HEK293T (cell line): ENCODE measurements around the gene CCDC38.
"Not testable (repeated sequence)": the region's sequence is repeated elsewhere in the genome, so short reads cannot be mapped to it uniquely, and the experiment has no call there.

ENCODE experiments used
- CTCF ChIA-PET: fragments of 350-600 bp; formaldehyde crosslinking; extraction: SDS; loops from one replicate; lab custom pipeline; 2021; ENCODE audit warnings: antibody characterized with exemption, inconsistent platforms; lab: Yijun Ruan, JAX
- POLR2A ChIA-PET: fragments of 350-600 bp; formaldehyde crosslinking; extraction: SDS; loops from one replicate; lab custom pipeline; 2020; ENCODE audit warnings: antibody characterized with exemption, inconsistent platforms; lab: Yijun Ruan, JAX
- DNase-seq: peaks from one replicate; pipeline ENCODE4 v3.0.0; 2012; ENCODE audit warnings: mixed read lengths; ENCODE audit errors: extremely low spot score
- ARNT ChIP-seq: fragments of 450-650 bp; IDR thresholded peaks from 2 replicates; pipeline ENCODE4 v1.6.1; 2017; ENCODE audit warnings: mild to moderate bottlenecking
- BHLHE40 ChIP-seq: fragments of 450-650 bp; IDR thresholded peaks from 2 replicates; pipeline ENCODE4 v1.6.1; 2016; ENCODE audit warnings: mild to moderate bottlenecking, moderate library complexity, borderline replicate concordance
- CTBP1 ChIP-seq: fragments of 450-650 bp; IDR thresholded peaks from 2 replicates; pipeline ENCODE4 v1.6.1; 2016; ENCODE audit warnings: borderline replicate concordance
- ELF4 ChIP-seq: fragments of 450-650 bp; IDR thresholded peaks from 2 replicates; pipeline ENCODE4 v1.6.1; 2017; ENCODE audit warnings: antibody characterized with exemption
- FOXA1 ChIP-seq: fragments of 450-650 bp; IDR thresholded peaks from 2 replicates; pipeline ENCODE4 v1.6.1; 2016; ENCODE audit warnings: mild to moderate bottlenecking
- FOXK2 ChIP-seq: fragments of 450-650 bp; IDR thresholded peaks from 2 replicates; pipeline ENCODE4 v1.6.1; 2016; ENCODE audit warnings: mild to moderate bottlenecking
- FOXM1 ChIP-seq: fragments of 450-650 bp; IDR thresholded peaks from 2 replicates; pipeline ENCODE4 v1.6.1; 2017; ENCODE audit warnings: mild to moderate bottlenecking, borderline replicate concordance
- HDGF ChIP-seq: fragments of 450-650 bp; IDR thresholded peaks from 2 replicates; pipeline ENCODE4 v1.6.1; 2017; ENCODE audit warnings: antibody characterized with exemption, borderline replicate concordance
- L3MBTL2 ChIP-seq: fragments of 450-650 bp; conservative IDR thresholded peaks from 2 replicates; pipeline ENCODE4 v1.6.1; 2016; ENCODE audit warnings: mild to moderate bottlenecking
- LEF1 ChIP-seq: fragments of 450-650 bp; IDR thresholded peaks from 2 replicates; pipeline ENCODE4 v1.6.1; 2017; ENCODE audit warnings: mild to moderate bottlenecking, borderline replicate concordance
- NFRKB ChIP-seq: fragments of 450-650 bp; IDR thresholded peaks from 2 replicates; pipeline ENCODE4 v1.6.1; 2016; ENCODE audit warnings: mild to moderate bottlenecking, moderate library complexity
- SP1 ChIP-seq: fragments of 450-650 bp; IDR thresholded peaks from 2 replicates; pipeline ENCODE4 v1.6.1; 2017
- SUZ12 ChIP-seq: fragments of 450-650 bp; IDR thresholded peaks from 2 replicates; pipeline ENCODE4 v1.6.1; 2016; ENCODE audit warnings: mild to moderate bottlenecking
- TARDBP ChIP-seq: fragments of 450-650 bp; IDR thresholded peaks from 2 replicates; pipeline ENCODE4 v1.6.1; 2016
- ZNF384 ChIP-seq: fragments of 450-650 bp; IDR thresholded peaks from 2 replicates; pipeline ENCODE4 v1.6.1; 2016
- TF ChIP-seq, protein P1 (sequence below): fragments of 450-650 bp; IDR thresholded peaks from 2 replicates; pipeline ENCODE4 v1.6.1; 2016

CCDC38 gene

DNA sequence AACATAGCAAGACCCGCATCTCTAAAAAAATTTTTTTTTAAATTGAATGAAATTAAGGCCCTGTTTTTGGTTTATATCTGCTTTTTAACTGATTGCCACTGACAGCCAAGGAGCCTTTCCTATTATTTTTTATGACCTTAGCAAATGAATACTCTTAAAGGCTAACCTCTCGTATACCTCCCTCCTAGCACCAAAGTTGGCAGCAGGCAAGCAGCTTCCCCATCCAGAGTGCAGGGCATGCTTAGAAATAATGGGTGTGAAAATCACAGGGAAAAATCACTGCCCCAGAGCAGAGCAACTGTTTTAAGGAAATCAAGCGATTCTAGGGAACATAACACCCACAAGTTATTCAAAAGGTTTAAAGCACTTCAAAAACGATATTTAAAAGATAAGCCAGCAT is 33.1 kb upstream of the CCDC38 start:
- POLR2A ChIA-PET = no interaction called here
- CTCF ChIA-PET = interaction anchor here (1.0 kb wide), 1 partner anchor 23 kb away, joined by 5 read pairs; no protein-coding TSS in a partner anchor
- DNase-seq = no peak
- no peak for TF ChIP-seq TARDBP
- no peak for TF ChIP-seq ARNT
- no peak for TF ChIP-seq HDGF
- TF ChIP-seq, protein P1, sequence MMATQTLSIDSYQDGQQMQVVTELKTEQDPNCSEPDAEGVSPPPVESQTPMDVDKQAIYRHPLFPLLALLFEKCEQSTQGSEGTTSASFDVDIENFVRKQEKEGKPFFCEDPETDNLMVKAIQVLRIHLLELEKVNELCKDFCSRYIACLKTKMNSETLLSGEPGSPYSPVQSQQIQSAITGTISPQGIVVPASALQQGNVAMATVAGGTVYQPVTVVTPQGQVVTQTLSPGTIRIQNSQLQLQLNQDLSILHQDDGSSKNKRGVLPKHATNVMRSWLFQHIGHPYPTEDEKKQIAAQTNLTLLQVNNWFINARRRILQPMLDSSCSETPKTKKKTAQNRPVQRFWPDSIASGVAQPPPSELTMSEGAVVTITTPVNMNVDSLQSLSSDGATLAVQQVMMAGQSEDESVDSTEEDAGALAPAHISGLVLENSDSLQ = no peak
- no peak for TF ChIP-seq NFRKB
- TF ChIP-seq ZNF384 = no peak
- TF ChIP-seq FOXA1 = no peak
- TF ChIP-seq FOXK2 = no peak

GRCh38 chr12:95974358-95974757 is 31.9 kb upstream of the CCDC38 start:
- TF ChIP-seq NFRKB = no peak
- TF ChIP-seq FOXA1 = no peak
- no peak for TF ChIP-seq SUZ12
- no peak for TF ChIP-seq ELF4
- TF ChIP-seq FOXM1 = no peak
- no peak for TF ChIP-seq LEF1
- no peak for TF ChIP-seq FOXK2
- TF ChIP-seq SP1 = no peak
- no peak for TF ChIP-seq BHLHE40
- no peak for TF ChIP-seq ZNF384
- TF ChIP-seq TARDBP = no peak
- TF ChIP-seq, protein P1 = no peak
- no peak for TF ChIP-seq HDGF
- no peak for TF ChIP-seq ARNT
- POLR2A ChIA-PET = no interaction called here
- CTCF ChIA-PET = no interaction called here
- no peak for DNase-seq

GRCh38 chr12:95972832-95973456 is 30.5 kb upstream of the CCDC38 start:
- DNase-seq = no peak
- POLR2A ChIA-PET = no interaction called here
- CTCF ChIA-PET = no interaction called here

GRCh38 chr12:95970905-95971304 is 28.5 kb upstream of the CCDC38 start:
- TF ChIP-seq TARDBP (no peak), ELF4 (no peak), FOXM1 (no peak), ZNF384 (no peak), FOXK2 (no peak), ARNT (no peak), HDGF (no peak), CTBP1 (no peak), FOXA1 (no peak)
- TF ChIP-seq, protein P1 = no peak
- POLR2A ChIA-PET = no interaction called here
- DNase-seq = no peak
- CTCF ChIA-PET = no interaction called here

More at GRCh38 chr12:95972832-95973456, 30.5 kb upstream of the CCDC38 start:
- TF ChIP-seq TARDBP (no peak), NFRKB (no peak), FOXK2 (no peak), ZNF384 (no peak), ELF4 (no peak), L3MBTL2 (no peak), CTBP1 (no peak), SUZ12 (no peak), SP1 (no peak), BHLHE40 (no peak), FOXA1 (no peak), ARNT (no peak), FOXM1 (no peak), HDGF (no peak), LEF1 (no peak)
- TF ChIP-seq, protein P1 = no peak

DNA sequence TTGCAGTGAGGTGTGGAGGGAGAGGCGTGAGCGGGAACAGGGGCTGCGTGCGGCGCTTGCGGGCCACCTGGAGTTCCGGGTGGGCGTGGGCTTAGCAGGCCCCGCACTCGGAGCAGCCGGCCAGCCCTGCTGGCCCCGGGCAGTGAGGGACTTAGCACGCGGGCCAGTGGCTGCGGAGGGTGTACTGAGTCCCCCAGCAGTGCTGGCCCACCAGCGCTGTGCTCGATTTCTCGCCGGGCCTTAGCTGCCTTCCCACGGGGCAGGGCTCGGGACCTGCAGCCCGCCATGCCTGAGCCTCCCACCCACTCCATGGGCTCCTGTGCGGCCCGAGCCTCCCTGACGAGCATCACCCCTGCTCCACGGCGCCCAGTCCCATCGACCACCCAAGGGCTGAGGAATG is 26.7 kb upstream of the CCDC38 start:
- POLR2A ChIA-PET, DNase-seq: not testable (repeated sequence)

DNA sequence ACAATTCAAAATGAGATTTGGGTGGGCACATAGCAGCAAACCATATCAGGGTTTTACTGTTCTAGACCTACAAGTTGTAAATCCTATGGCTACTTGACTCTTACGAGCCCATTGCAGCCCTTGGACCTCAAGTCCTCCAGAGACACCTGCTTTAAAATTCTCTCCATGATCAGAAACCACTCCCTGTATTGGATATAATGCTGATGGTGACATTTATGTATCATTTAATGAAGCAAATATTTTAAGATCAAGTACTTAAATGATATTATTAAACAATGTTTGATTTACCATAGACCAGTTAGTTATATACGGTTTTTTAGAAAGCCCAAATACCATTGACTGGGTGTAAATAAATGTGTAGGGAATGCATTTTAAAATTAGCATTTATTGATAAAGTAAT is 24.9 kb upstream of the CCDC38 start:
- ChIA-PET POLR2A (no interaction called here), CTCF (no interaction called here)
- no peak for DNase-seq
- TF ChIP-seq CTBP1 = no peak
- TF ChIP-seq, protein P1 = no peak
- TF ChIP-seq BHLHE40 = no peak
- no peak for TF ChIP-seq SP1
- no peak for TF ChIP-seq L3MBTL2
- TF ChIP-seq TARDBP = no peak
- no peak for TF ChIP-seq FOXM1
- no peak for TF ChIP-seq FOXK2
- TF ChIP-seq SUZ12 = no peak
- TF ChIP-seq NFRKB = no peak

More for the DNA sequence above, 26.7 kb upstream of the CCDC38 start:
- CTCF ChIA-PET = not testable (repeated sequence)
